Naive thymus-derived CD8-positive, alpha-beta T cell (primary cell): Measurements from ENCODE around the gene CLCN4. TPM values are rescaled to one million over a fixed set of nuclear protein-coding genes. Genes with fewer than 3 reads are reported as not detected.
A peak's percentile ranks its signal among the peaks of the same experiment; 100 is the strongest.

Experiments used
- ATAC-seq, 2 donors: fragments of 150-1000 bp; cut with Tn5 transposase in 1 of 2; sonication (Bioruptor Pico), chemical (Tn5 transposase) in 1 of 2; 1 replicate in 1 of 2; 2 replicates in 1 of 2; pipeline ENCODE4 v1.10.0; 2021; ENCODE audit warnings: mild to moderate bottlenecking in 2 of 2, moderate library complexity in 2 of 2
- POLR2A ChIA-PET: fragments of 350-600 bp; sonication (Branson Sonifier 250); formaldehyde crosslinking; loops from one replicate; lab custom pipeline; 2021; ENCODE audit warnings: antibody characterized with exemption; lab: Charles Lee
- DNase-seq, 10 donors: peaks; one replicate each; pipeline versions ENCODE4 v3.0.0 to v3.0.0-alpha.2; 2020 to 2022
- H3K27ac Mint-ChIP-seq, 10 donors: one replicate each; pipeline ENCODE4 v1.8.0; 2020 to 2022; ENCODE audit warnings: mild to moderate bottlenecking in 10 of 10, mixed read lengths in 10 of 10, moderate library complexity in 4 of 10, inconsistent platforms in 1 of 10
- H3K27me3 Mint-ChIP-seq, 5 donors: one replicate each; pipeline ENCODE4 v1.8.0; 2021 to 2022; ENCODE audit warnings: mixed read lengths in 5 of 5
- H3K36me3 Mint-ChIP-seq, 3 donors: one replicate each; pipeline ENCODE4 v1.8.0; 2020 to 2022; ENCODE audit warnings: mixed read lengths in 3 of 3, mild to moderate bottlenecking in 2 of 3, inconsistent platforms in 1 of 3
- H3K4me1 Mint-ChIP-seq, 4 donors: one replicate each; pipeline ENCODE4 v1.8.0; 2021 to 2022; ENCODE audit warnings: mixed read lengths in 4 of 4
- H3K4me3 Mint-ChIP-seq, 10 donors: one replicate each; pipeline ENCODE4 v1.8.0; 2020 to 2022; ENCODE audit warnings: mild to moderate bottlenecking in 10 of 10, mixed read lengths in 10 of 10, moderate library complexity in 6 of 10, inconsistent platforms in 1 of 10
- H3K9me3 Mint-ChIP-seq, 9 donors: one replicate each; pipeline ENCODE4 v1.8.0; 2020 to 2022; ENCODE audit warnings: mixed read lengths in 9 of 9, mild to moderate bottlenecking in 3 of 9, inconsistent platforms in 1 of 9, moderate library complexity in 1 of 9
- polyA plus RNA-seq, 3 donors: library from polyadenylated mRNA; unstranded; fragments of 300-500 nt; fragmentation: Illumina TruSeq; gene quantifications; one replicate each; pipeline ENCODE4 v1.2.3, GENCODE V29; 2021
- total RNA-seq, 8 experiments: library from RNA in 2 of 8; stranded (reverse) in 2 of 8; gene quantifications; one replicate each; pipeline ENCODE4 v1.2.3 and lab custom pipeline; 2021 to 2026

Gene CLCN4
- total and polyA plus RNA-seq, 5 experiments from 2014 or later, result 0.42 to 0.69 TPM; not detected in 3

GRCh38 chrX:10171249-10171648 lies 14.5 kb downstream of the CLCN4 start:
- H3K36me3 Mint-ChIP-seq, result no peaks in the 10 kb centered on the region
- H3K27me3 Mint-ChIP-seq, result peaks cover 0 to 11% (median 8%) of the 10 kb centered on the region in 5 donors
- DNase-seq (no peak), ATAC-seq (no peak)
- no peak overlapping the region for H3K27ac Mint-ChIP-seq
- H3K4me1 Mint-ChIP-seq, result peaks cover 0 to 22% (median under 1%) of the 10 kb centered on the region in 4 donors
- no peaks in the 10 kb centered on the region for H3K9me3 Mint-ChIP-seq
- POLR2A ChIA-PET, result no interaction called here
- H3K4me3 Mint-ChIP-seq, result no peak overlapping the region

GRCh38 chrX:10172877-10173276 lies 16.1 kb downstream of the CLCN4 start:
- Mint-ChIP-seq H3K4me1 (peaks cover 0 to 13% (median under 1%) of the 10 kb centered on the region in 4 donors), H3K27me3 (peaks cover 0 to 19% (median 14%) of the 10 kb centered on the region in 5 donors), H3K27ac (no peak overlapping the region), H3K9me3 (no peaks in the 10 kb centered on the region), H3K4me3 (no peak overlapping the region), H3K36me3 (no peaks in the 10 kb centered on the region)
- POLR2A ChIA-PET, result no interaction called here
- DNase-seq (no peak), ATAC-seq (no peak)

GRCh38 chrX:10173331-10173900 lies 16.6 kb downstream of the CLCN4 start:
- peaks cover 0 to 12% (median under 1%) of the 10 kb centered on the region in 4 donors for H3K4me1 Mint-ChIP-seq
- no peak for ATAC-seq
- peaks cover 0 to 22% (median 14%) of the 10 kb centered on the region in 5 donors for H3K27me3 Mint-ChIP-seq
- POLR2A ChIA-PET, result no interaction called here
- no peaks in the 10 kb centered on the region for H3K9me3 Mint-ChIP-seq
- no peak overlapping the region for H3K27ac Mint-ChIP-seq
- no peaks in the 10 kb centered on the region for H3K36me3 Mint-ChIP-seq
- DNase-seq, result no peak
- no peak overlapping the region for H3K4me3 Mint-ChIP-seq

- Mint-ChIP-seq H3K36me3 (no peaks in the 10 kb centered on the region), H3K27ac (no peak overlapping the region), H3K9me3 (no peaks in the 10 kb centered on the region), H3K4me3 (no peak overlapping the region), H3K4me1 (peaks cover 0 to 12% (median under 1%) of the 10 kb centered on the region in 4 donors), H3K27me3 (peaks cover 0 to 22% (median 12%) of the 10 kb centered on the region in 5 donors)
- DNase-seq (no peak), ATAC-seq (no peak)
- POLR2A ChIA-PET, result no interaction called here
Observed at GRCh38 chrX:10174051-10174450, 17.3 kb downstream of the CLCN4 start.

GRCh38 chrX:10174810-10175209 lies 18.0 kb downstream of the CLCN4 start:
- DNase-seq (no peak), ATAC-seq (no peak)
- Mint-ChIP-seq H3K36me3 (no peaks in the 10 kb centered on the region), H3K27ac (no peak overlapping the region), H3K9me3 (no peaks in the 10 kb centered on the region), H3K27me3 (peaks cover 0 to 22% (median 12%) of the 10 kb centered on the region in 5 donors), H3K4me1 (peaks cover 0 to 12% (median under 1%) of the 10 kb centered on the region in 4 donors), H3K4me3 (no peak overlapping the region)
- POLR2A ChIA-PET, result no interaction called here

- no peak overlapping the region for H3K4me3 Mint-ChIP-seq
- POLR2A ChIA-PET, result no interaction called here
- H3K27ac Mint-ChIP-seq, result peak overlapping the region in 1 of 10 donors; percentile 26
- ATAC-seq (no peak), DNase-seq (no peak)
- no peaks in the 10 kb centered on the region for H3K36me3 Mint-ChIP-seq
- H3K4me1 Mint-ChIP-seq, result peaks cover 0 to 12% (median under 1%) of the 10 kb centered on the region in 4 donors
- no peaks in the 10 kb centered on the region for H3K9me3 Mint-ChIP-seq
- H3K27me3 Mint-ChIP-seq, result peaks cover 0 to 22% (median 12%) of the 10 kb centered on the region in 5 donors
Observed at GRCh38 chrX:10175319-10175871, 18.6 kb downstream of the CLCN4 start.

GRCh38 chrX:10176121-10177003 lies 19.6 kb downstream of the CLCN4 start:
- ATAC-seq, result no peak
- Mint-ChIP-seq H3K27ac (no peak overlapping the region), H3K36me3 (no peaks in the 10 kb centered on the region), H3K4me1 (peaks cover 0 to 9% (median under 1%) of the 10 kb centered on the region in 4 donors), H3K9me3 (no peaks in the 10 kb centered on the region), H3K27me3 (peaks cover 0 to 22% (median 12%) of the 10 kb centered on the region in 5 donors), H3K4me3 (no peak overlapping the region)
- DNase-seq, result no peak
- POLR2A ChIA-PET, result no interaction called here

- H3K36me3 Mint-ChIP-seq, result no peaks in the 10 kb centered on the region
- ATAC-seq (no peak), DNase-seq (no peak)
- H3K27me3 Mint-ChIP-seq, result peaks cover 0 to 22% (median 12%) of the 10 kb centered on the region in 5 donors
- POLR2A ChIA-PET, result no interaction called here
- peaks cover 0 to 7% (median under 1%) of the 10 kb centered on the region in 4 donors for H3K4me1 Mint-ChIP-seq
- H3K27ac Mint-ChIP-seq, result no peak overlapping the region
- H3K9me3 Mint-ChIP-seq, result no peaks in the 10 kb centered on the region
- H3K4me3 Mint-ChIP-seq, result no peak overlapping the region
Observed at GRCh38 chrX:10177004-10177396, 20.2 kb downstream of the CLCN4 start.

- no peak for ATAC-seq
- H3K4me3 Mint-ChIP-seq, result no peak overlapping the region
- H3K27ac Mint-ChIP-seq, result no peak overlapping the region
- no peak for DNase-seq
- peaks cover 0 to 18% (median 8%) of the 10 kb centered on the region in 5 donors for H3K27me3 Mint-ChIP-seq
- peaks cover 0 to 7% (median under 1%) of the 10 kb centered on the region in 4 donors for H3K4me1 Mint-ChIP-seq
- H3K36me3 Mint-ChIP-seq, result no peaks in the 10 kb centered on the region
- H3K9me3 Mint-ChIP-seq, result no peaks in the 10 kb centered on the region
- POLR2A ChIA-PET, result no interaction called here
Observed at GRCh38 chrX:10177601-10178000, 20.8 kb downstream of the CLCN4 start.

- peaks cover 0 to 7% (median under 1%) of the 10 kb centered on the region in 4 donors for H3K4me1 Mint-ChIP-seq
- ATAC-seq (no peak), DNase-seq (no peak)
- H3K27me3 Mint-ChIP-seq, result peaks cover 0 to 17% (median 8%) of the 10 kb centered on the region in 5 donors
- H3K4me3 Mint-ChIP-seq, result no peak overlapping the region
- POLR2A ChIA-PET, result no interaction called here
- H3K9me3 Mint-ChIP-seq, result no peaks in the 10 kb centered on the region
- no peaks in the 10 kb centered on the region for H3K36me3 Mint-ChIP-seq
- H3K27ac Mint-ChIP-seq, result no peak overlapping the region
Observed at GRCh38 chrX:10178866-10179463, 22.2 kb downstream of the CLCN4 start.

- no peak overlapping the region for H3K4me3 Mint-ChIP-seq
- DNase-seq (no peak), ATAC-seq (no peak)
- no peaks in the 10 kb centered on the region for H3K36me3 Mint-ChIP-seq
- POLR2A ChIA-PET, result no interaction called here
- H3K4me1 Mint-ChIP-seq, result no peaks in the 10 kb centered on the region
- H3K9me3 Mint-ChIP-seq, result no peaks in the 10 kb centered on the region
- peaks cover 0 to 14% (median 1%) of the 10 kb centered on the region in 5 donors for H3K27me3 Mint-ChIP-seq
- no peak overlapping the region for H3K27ac Mint-ChIP-seq
Observed at GRCh38 chrX:10183760-10184159, 27.0 kb downstream of the CLCN4 start.

- POLR2A ChIA-PET, result no interaction called here
- no peak for DNase-seq
- no peak overlapping the region for H3K27ac Mint-ChIP-seq
- no peaks in the 10 kb centered on the region for H3K4me1 Mint-ChIP-seq
- peaks cover 0 to 14% (median 1%) of the 10 kb centered on the region in 5 donors for H3K27me3 Mint-ChIP-seq
- no peaks in the 10 kb centered on the region for H3K36me3 Mint-ChIP-seq
- H3K9me3 Mint-ChIP-seq, result no peaks in the 10 kb centered on the region
- no peak overlapping the region for H3K4me3 Mint-ChIP-seq
- no peak for ATAC-seq
Observed at GRCh38 chrX:10184411-10184810, 27.6 kb downstream of the CLCN4 start.
